Gastrocnemius medialis (tissue), 4 donors: ENCODE data around the gene EWSR1.

Experiments used
- CTCF ChIP-seq, 5 experiments: fragments of 450-650 bp in 3 of 5; fragments of 200-600 bp in 2 of 5; sonication (generic) in 2 of 5; IDR thresholded peaks in 4 of 5; conservative IDR thresholded peaks in 1 of 5; 1 replicate in 4 of 5; 2 replicates in 1 of 5; pipeline ENCODE4 v1.5.1; 2016 to 2019; ENCODE audit warnings: antibody characterized with exemption in 5 of 5, mild to moderate bottlenecking in 3 of 5, moderate library complexity in 3 of 5
- POLR2A ChIP-seq, 2 donors: fragments of 450-650 bp; IDR thresholded peaks; one replicate each; pipeline ENCODE4 v1.6.1; 2017; ENCODE audit warnings: antibody characterized with exemption in 2 of 2, mild to moderate bottlenecking in 2 of 2, moderate library complexity in 2 of 2

DNA sequence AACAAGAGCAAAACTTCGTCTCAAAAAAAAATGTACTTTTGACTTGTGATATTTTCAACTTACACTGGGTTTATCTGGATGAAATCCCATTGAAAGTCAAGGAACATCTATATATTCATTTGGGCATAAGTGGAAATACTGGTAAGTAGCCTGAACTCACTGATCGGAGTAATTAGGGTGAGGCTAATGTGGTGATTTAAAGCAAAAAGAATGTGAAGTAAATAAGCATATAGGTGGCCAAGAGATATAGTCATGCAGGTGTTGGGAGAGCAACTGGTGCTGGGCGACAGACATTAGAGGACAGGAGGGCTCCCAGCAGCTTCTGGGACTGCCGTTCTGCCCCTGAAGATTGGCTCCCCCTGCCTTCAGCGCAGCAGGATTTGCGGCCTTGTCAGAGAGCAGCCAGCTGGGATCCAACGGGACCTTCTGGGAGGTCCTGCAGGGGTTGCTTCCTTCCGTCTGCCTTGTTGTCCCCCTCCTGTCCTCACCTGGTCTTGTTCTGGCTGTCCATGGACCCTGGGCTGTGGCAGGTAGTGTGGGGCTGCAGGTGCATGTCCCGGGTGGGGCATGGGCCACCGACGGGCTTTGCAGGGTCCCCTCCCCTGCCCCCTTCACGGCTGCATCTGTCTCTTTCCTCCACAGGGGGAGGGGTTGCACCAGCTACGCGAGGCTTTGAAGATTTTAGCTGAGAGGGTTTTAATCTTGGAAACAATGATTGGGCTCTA lies 14.3 kb upstream of the EWSR1 start:
- no peak for TF ChIP-seq CTCF (IDR thresholded peaks at IDR 0.05 in 4 of 5, conservative IDR thresholded peaks at IDR 0.05 in 1 of 5)
- no peak for TF ChIP-seq POLR2A (IDR thresholded peaks at IDR 0.05)
